Activated CD4-positive, alpha-beta T cell treated with anti-CD3 and anti-CD28 coated beads, Interleukin-2, Interleukin-6, amounts not matched to agents 100 ng/mL and 50 ng/mL, durations not matched to agents 16 hours and 8 hours (primary cell): Measurements from ENCODE around the gene GMEB1.
A peak's percentile ranks its signal among the peaks of the same experiment; 100 is the strongest.
"Not testable (repeated sequence)": the region's sequence is repeated elsewhere in the genome, so short reads cannot be mapped to it uniquely, and the experiment has no call there.

Experiments used
- DNase-seq: peaks from one replicate; pipeline ENCODE4 v3.0.0-alpha.2; 2020

GMEB1 gene

DNA sequence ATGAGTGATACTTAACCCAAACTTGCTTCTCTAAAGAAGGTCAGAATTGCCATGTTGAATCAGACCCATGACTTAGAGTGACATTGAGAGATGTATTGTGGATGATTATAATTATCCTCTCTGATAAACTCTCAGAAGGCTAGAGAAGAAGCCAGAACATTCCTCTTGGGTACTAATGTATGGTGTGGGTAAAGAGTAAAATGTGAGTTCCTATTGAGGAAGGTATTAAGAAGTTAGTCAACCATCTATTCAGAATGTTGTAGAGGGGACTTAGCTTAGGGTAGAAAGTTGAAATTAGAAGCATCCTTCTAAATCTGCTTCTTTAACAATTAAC, 7.3 kb downstream of the GMEB1 start:
- no peak for DNase-seq

DNA sequence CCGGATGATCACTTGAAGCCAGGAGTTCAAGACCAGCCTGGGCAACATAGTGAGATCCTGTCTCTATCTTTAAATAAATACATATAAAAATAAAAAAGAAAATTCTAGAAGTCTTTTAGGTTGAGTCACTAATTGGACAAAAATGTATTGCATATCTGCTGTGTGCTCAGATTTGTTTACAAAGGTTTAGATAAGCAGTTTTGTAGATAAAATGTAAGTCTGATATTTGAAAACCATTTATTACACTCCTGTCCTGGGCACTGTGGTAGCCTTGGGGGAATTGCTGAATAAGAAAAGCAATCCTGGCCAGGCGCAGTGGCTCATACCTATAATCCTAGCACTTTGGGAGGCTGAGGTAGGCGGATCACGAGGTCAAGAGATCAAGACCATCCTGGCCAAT, 11.6 kb downstream of the GMEB1 start:
- no peak for DNase-seq

DNA sequence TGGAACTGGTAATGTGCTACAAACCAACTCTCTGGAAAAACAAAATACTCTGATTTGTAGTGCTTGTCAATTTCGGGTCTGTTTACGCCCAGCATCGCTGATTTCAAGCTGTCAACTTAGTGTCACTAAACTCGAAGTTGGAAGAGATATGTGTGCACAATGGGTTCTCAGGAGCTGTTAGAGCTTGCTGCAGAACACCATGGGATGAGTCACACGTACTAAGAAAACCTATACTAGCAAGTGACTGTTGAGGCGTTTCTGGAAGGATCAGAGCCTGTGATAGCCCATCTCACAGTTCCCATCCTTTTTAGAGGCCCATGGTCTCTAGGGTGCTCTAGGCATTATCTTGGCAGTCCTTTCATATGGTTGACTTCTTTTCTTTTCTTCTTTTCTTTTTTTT, 14.3 kb downstream of the GMEB1 start:
- peak; percentile 7 for DNase-seq

DNA sequence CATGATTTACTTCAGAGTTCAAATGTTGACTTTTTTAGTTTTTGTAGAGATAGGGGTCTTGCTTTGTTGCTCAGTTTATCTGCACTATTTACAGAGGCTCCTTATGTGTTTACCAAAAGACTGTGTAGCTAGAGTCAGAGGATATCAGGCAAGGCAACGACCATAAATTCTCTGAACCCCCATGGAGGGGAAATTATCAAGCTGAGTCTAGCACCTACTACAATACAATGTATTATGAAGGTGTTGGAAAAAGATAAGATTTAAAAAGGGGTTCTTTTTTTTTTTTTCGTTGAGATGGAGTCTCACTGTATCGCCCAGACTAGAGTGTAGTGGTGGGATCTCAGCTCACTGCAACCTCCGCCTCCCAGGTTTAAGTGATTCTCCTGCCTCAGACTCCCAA, 16.4 kb downstream of the GMEB1 start:
- no peak for DNase-seq

DNA sequence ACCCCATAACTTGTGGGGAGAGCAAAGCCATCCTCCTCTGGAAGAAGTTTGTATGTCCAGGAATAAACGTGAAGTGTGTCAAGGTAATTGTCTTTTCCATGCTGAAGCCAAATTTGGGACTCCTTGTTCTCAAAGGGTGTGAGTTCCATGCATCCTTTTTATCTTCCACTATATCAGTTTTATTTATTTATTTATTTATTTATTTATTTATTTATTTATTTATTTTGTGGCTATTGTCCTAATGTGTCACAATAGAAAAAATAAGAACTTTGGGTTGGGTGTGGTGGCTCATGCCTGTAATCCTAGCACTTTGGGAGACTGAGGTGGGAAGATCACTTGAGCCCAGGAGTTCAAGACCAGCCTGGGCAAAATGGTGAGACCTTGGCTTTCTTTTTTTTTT, 23.0 kb downstream of the GMEB1 start:
- not testable (repeated sequence) for DNase-seq

DNA sequence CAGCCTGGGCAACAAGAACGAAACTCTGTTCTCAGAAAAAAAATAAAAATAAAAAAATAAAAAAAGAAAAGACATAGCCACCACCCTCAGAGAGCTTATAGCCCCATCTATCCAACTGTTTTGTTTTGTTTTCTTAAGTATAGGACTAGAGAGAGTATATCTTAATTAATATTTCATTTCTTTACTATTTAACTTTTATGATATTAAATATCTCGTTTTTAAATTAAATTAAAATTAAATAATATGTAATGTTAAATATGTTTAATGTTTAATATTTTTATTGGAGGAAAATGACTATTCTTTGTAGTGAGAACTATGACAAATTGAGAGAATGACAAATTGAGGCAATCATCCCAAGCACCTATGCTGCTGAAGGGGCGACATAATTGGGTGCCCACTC, 35.0 kb downstream of the GMEB1 start:
- no peak for DNase-seq

DNA sequence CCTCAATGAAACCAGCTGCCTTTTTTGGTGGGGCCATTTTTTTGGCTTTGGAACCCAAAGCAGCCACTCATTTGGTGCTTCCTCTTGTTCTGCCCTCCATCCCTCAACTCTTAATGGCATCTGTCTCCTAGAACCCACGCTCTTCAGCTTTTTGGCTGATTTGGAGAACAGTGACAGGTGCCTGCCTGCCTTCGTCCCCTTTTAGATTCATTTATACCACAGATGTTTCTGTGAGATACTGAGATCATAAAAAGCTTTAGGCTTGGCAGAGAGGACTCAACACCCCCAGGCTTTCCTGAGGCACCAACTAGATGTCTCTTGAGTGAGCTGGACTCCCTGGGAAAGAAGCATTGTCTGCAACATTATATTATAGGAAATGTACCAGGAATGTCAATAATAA, 47.8 kb downstream of the GMEB1 start:
- no peak for DNase-seq

DNA sequence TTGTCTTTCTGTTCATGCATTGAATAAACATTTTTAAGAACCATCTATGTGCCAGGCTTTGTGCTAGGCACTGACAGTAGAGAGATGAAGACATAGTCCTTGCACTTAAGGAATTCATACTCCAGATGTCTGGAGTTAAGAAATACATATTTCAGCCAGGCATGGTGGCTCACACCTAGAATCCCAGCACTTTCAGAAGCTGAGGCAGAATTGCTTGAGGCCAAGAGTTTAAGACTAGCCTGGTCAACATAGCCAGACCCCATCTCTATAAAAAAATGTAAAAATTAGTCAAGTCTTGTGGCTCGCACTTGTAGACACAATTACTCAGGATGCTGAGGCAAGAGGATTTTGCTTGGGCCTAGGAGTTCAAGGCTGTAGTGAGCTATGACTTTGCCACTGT, 49.6 kb downstream of the GMEB1 start:
- DNase-seq = no peak

DNA sequence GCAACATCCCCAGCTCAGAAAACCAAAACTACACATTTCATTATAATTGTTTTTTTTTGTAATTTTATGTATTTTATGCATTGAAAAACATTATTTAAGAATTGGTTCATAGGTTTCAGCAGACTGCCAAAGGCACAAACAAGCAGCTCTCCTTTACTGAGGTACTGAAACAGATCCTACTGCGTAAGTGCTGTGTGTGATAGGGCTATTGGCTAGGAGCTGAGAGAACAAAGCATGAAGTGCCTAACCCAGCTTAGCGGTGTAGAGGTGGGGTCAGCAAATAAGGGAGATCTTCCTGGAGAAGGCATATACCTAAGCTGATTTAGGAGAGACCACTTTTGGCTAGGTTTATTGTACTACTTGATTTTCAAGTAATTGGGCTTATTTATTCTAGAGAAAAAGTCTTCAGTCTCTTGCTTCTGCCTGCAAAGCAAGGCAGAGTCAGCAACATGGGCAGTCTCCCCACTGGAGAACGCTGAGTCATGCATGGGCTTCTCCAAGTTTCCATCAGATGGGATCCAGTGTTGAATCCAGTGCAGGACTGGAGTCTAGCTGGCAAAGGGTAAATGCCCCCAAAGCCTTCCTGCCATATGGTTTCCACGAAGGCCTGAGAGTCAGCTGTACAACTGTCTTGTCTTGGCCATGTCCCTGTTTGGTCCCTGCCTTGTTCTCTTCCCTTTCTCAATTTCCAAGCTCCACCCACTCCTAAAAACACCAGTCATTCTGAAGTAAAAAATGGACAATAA, 50.2 kb downstream of the GMEB1 start:
- no peak for DNase-seq

DNA sequence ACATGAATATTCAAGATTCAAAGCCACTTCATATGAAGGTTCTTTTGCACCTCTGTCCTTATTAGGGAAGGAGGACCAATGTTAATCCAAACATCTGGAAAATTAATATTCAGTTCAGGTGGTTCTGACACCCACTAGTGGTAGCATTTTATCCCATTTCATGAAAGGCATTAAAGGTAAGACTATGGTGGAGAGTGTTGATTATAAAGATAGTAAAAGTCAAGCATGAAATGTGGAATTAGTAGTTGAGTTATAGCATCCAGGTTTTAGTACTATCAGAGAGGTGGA, 50.7 kb downstream of the GMEB1 start:
- DNase-seq = no peak

DNA sequence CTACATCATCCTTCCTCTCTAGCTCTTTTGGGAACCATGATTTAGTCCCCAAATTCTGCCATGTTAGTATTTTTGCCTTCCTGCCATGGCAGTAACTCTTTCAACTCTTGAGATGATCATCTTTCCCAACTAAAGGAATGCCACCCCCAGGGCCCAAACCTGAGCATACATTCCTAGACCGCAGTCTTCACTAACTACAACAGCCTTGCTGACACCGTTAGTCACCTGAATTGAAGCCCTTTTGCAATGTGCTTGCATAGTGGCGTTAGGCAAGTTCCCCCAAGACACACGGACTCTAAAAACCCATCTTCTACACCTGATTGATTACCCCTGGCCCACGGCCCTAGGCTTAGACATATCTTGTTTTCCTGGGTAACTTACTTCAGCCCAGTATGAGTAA, 51.8 kb downstream of the GMEB1 start:
- no peak for DNase-seq

DNA sequence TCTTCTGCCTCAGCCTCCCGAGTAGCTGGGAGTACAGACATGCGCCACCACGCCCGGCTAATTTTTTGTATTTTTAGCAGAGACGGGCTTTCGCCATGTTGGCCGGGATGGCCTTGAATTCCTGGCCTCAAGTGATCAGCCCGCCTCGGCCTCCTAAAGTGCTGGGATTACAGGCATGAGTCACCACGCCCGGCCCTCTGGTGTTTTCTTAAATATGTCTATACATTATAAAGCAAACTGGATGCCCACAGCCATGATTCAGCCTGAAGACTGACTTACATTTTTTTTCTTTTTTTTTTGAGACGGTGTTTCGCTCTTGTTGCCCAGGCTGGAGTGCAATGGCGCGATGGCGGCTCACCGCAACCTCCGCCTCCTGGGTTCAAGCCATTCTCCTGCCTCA, 53.3 kb downstream of the GMEB1 start:
- not testable (repeated sequence) for DNase-seq

DNA sequence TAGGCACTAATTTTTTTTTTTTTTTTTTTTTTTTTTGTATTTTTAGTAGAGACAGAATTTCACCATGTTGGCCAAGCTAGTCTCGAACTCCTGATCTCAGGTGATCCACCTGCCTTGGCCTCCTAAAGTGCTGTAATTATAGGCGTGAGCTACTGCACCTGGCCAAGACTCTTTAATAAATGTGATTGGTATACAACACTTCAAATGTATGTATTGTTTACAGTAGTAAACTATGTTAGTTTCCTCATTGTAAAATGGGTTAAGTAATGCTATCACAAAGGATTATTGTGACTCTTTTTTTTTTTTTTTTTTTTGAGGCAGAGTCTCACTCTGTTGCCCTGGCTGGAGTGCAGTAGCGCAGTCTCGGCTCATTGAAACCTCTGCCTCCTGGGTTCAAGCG, 56.8 kb downstream of the GMEB1 start:
- DNase-seq = not testable (repeated sequence)

DNA sequence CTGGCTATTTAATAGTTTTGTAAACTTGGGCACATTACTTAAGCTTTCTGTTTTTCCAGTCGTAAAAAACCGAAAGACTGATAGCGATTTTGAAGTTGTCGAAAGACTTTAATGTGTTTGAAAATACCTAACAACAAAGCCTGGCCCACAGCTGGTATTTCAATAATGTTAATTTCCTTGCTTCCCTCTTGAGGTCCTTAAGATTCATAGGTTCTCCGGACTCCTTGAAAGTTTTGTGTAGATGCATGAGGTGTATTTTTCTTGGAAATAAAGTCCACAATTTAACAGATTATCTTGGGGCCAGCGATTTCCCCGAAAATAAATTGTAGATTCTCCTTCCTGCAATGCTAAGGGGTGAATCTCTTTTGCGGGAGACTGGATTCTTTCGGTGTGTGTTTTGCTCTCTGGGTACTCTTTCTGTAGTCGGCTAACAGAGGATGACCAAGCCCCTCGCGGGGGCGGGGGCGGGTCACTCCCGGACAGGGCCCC, 67.4 kb downstream of the GMEB1 start:
- no peak for DNase-seq

DNA sequence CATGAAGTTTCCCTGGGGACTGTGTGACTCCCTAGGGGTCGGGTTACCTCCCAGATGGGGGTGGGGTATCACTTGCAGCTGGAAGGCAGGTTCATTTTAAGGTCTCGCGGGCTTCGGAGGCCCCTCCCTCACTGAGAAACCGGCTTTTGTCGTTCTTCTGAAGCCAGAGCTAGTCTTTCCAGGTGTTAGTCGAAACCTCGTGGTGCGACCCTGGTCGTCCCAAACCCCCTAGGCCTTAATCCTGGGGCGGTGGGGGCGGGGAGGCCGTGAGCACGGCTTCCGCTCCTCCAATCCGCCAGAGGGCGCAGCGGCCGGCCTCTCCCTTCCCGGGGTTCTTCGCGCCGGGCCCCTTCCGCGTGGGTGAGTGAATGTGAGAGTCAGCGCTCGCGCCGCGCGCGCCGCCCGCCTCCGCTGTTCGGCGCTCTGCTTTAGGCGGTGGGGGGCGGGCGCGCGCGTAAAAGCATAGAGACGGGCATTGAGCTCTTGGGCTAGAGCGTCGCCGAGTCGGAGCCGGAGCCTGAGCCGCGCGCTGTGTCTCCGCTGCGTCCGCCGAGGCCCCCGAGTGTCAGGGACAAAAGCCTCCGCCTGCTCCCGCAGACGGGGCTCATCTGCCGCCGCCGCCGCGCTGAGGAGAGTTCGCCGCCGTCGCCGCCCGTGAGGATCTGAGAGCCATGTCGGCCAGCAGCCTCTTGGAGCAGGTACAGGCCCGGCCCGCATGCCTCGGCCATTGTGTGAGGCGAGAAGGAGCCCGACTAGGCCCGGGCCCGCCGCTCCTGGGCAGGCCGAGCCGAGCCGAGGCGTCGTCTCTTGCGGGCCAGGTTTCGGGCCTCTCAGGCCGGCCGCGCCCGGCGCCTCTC, 68.1 kb downstream of the GMEB1 start, which contains the start of gene YTHDF2:
Gene YTHDF2 (plus strand): TSS at position 491 of the 857 bp plus-strand sequence. CDS start 181 bp downstream, at position 672.
- peak; percentile 99 for DNase-seq

DNA sequence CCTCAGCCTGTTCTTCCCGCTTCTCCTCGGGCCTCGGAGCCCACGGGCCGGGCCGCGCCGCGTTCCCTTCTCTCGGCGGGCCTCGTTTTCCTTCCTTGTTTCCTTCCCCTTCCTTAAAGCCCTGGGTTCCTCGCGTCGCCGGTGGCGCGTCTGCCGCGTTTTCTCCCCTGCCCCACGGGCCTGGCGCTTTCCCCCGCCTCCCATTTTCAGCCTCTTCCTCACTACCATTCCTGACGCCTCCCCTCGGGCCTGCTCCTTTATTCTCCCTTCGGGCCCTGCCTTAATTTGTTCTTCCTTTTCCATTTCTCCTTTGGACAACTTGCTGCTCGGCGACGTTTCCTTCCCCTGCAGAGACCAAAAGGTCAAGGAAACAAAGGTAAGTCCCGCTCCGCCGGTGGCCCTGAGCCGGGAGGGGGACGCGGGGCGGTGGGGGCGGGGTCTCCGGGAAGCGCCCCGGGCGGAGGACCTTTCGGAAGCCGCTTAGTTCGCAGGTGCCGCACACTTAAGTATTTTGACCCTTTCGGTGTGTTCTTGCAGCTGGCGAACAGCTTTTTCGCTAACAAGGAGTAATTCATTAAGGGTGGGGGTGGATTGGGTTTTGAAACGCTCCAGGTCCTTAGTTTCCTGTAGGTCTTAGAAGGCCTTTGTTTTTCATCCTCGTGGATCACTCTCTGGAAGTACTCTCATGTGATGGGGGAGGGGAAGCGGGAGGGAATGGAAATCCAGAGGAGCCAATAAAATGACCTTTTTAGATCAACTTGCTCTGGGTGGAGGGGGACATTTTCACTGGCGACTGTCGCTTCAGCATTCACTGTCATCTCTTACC, 68.9 kb downstream of the GMEB1 start:
- DNase-seq = peak; percentile 56

DNA sequence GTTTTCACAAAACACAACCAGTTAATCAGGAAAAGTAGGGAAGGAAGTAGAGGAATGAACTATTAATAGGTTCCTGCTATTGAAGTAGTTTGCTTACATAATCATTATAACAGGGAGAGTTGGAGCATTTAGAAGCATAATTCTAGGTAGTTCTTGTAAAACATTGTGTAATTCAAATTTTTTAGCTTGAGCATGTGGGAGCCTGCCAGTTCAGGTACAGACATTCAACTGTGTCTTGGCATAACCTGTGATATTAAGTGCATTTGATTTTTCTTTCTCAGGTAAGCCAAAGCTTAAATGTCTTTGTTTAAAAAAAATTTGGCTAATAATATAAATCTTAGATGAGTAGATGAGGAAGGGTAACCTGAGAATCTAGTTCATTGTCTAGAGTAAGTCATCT, 71.5 kb downstream of the GMEB1 start:
- no peak for DNase-seq

DNA sequence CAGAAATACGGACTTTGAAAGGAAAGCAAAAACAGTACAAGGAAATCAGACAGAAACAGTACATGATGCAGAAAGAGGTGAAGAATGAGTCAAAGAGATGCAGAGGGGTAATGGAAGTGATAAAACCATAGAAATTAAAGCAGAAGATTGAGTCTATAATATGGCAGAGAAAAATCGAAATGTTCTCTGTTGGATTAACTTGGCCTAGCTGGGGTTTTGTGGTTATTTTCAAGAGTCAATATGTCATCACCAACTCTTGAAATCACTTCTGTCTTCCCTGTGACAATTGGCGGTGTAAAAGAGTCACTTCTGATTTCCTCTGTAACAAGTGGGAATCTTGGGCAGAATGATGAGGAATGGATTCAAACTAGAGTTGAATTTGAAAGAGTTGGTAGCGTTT, 75.6 kb downstream of the GMEB1 start:
- peak; percentile 58 for DNase-seq

DNA sequence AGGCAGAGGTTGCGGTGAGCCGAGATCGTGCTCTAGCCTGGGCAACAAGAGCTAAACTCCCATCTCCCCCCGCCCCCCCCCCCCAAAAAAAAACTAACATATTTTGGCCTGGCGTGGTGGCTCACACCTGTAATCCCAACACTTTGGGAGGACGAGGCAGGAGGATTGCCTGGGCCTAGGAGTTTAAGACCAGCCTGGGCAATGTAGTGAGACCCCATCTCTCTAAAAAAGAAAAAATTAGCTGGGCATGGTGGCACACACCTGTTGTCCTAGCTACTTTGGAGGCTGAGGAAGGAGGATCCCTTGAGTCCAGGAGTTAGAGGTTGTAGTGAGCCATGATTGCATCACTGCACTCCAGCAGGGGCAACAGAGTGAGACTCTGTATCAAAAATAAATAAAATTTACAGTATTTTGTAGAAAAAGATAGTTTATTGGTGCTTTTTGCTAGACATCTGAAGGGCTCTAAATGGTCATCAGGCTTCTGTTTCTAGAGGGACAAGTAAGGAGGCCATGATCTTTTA, 77.1 kb downstream of the GMEB1 start:
- no peak for DNase-seq

DNA sequence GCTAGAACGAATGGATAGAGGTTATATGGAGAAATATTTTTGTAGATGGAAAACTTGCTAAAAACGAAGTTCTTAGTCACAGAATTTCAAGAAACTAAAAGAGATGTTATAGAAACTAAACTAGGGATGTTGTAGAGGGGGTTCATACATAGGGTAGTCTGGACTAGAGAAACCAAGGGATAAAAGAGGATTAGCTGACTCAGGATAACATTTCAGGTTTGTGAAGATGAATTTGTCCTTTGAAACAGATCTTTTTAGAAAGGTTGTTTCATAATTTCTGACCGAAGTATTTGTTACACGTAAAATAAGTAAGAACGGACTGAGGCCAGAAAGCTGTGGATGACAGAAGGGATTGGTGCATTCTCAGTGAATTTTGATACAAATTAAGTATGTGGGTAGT, 81.7 kb downstream of the GMEB1 start:
- DNase-seq = no peak

DNA sequence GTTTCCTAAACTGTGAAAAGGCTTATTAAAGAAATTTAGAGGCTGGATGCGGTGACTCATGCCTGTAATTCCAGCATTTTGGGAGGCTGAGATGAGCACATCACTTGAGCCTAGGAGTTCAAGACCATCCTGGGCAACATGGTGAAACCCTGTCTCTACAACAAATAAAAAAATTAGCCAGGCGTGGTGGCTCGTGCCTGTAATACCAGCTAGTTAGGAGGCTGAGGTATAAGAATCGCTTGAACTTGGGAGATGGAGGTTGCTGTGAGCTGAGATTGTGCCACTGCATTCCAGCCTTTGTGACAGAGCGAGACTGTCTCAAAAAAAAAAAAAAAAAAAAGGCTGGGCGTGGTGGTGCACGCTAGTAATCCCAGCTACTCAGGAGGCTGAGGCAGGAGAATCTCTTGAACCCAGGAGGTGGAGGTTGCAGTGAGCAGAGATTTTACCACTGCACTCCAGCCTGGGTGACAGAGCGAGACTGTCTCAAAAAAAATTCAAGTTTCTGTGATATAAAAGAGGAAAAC, 82.2 kb downstream of the GMEB1 start:
- DNase-seq = not testable (repeated sequence)

DNA sequence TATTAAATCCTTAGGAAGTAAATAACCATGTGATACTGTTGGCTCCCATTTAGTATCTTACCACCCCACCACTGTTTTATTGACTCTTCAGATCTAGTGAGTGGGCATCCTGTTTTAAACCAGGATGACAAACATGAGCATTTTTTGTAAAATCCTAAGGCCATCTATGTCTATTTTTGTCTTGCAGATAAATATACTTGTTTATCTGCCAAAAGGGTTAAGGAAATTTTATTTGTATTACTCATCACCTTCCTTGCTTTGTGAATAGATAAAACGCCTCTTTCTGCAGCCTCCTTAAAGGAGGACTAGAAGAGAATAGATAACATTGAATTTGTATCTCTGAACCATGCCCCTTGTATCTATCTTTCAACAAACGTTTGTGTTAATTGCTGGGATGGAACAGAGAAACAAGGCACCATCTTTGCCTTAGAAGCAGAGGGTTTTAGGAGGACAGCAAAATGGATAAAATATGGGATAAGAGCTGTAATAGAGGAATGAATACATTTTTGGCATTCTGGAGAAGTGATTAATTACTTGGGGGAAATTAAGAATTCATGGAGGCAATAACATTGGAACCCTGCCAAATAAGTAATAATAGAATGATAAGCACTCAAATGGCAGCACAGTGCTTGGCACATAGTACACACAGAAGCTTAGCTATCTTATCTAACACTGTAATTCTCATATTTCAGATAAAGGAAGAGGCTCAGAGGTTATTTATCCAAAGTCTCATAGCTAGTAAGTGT, 82.9 kb downstream of the GMEB1 start:
- DNase-seq = no peak
